ENCODE data around the gene MLX. TPM values are rescaled to one million over a fixed set of nuclear protein-coding genes. Genes with fewer than 3 reads are reported as not detected.

Gene MLX
- total and polyA plus RNA-seq, 10 of the 15 experiments (the other 5 are each of a cell fraction or from before 2014, with no cell fraction given), result 34.4 to 65.0 (median 44.4) TPM

DNA sequence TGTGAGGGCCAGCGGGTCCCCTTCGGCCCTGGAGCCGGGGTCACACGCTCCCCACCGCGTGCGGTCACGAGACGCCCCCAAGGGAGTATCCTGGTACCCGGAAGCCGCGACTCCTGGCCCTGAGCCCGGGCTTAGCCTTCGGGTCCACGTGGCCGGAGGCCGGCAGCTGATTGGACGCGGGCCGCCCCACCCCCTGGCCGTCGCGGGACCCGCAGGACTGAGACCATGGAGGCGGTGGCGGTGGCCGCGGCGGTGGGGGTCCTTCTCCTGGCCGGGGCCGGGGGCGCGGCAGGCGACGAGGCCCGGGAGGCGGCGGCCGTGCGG, 30.9 kb upstream of the MLX start, which contains the start of gene NAGLU (continued):
- TF ChIP-seq REST (IDR thresholded peaks at IDR 0.05; ENCODE audit: low read depth, low read length) (no peak), POLR2AphosphoS5 (IDR thresholded peaks at IDR 0.05; ENCODE audit: low read length) (peak; percentile 70), ZNF687 (IDR thresholded peaks at IDR 0.05) (no peak), POLR2A (IDR thresholded peaks at IDR 0.05; ENCODE audit: low read depth, low read length) (peak; percentile 73), ZNF622 (IDR thresholded peaks at IDR 0.05) (no peak), SMAD1 (IDR thresholded peaks at IDR 0.05; ENCODE audit: low read depth, partially characterized antibody) (peak; percentile 12), RBBP5 (conservative IDR thresholded peaks at IDR 0.05) (no peak), MXI1 (IDR thresholded peaks at IDR 0.05; ENCODE audit: low read depth, low read length) (no peak), IRF4 (IDR thresholded peaks at IDR 0.05; ENCODE audit: low read depth, low read length) (no peak), KDM1A (IDR thresholded peaks at IDR 0.05; ENCODE audit: borderline replicate concordance) (no peak), BCL11A (IDR thresholded peaks at IDR 0.05; ENCODE audit: low read depth, low read length) (0 out of 2 replicates have a peak, but pooled peaks have one; percentile 26), MYB (IDR thresholded peaks at IDR 0.05; ENCODE audit: borderline replicate concordance, low read depth, low read length) (no peak), MEF2A (IDR thresholded peaks at IDR 0.05; ENCODE audit: insufficient read depth, low read depth, low read length) (no peak), CREM (IDR thresholded peaks at IDR 0.05; ENCODE audit: low read depth) (peak; percentile 41; the same call in 1 of the 2 replicates), SP1 (IDR thresholded peaks at IDR 0.05; ENCODE audit: low read depth, low read length) (no peak), E4F1 (IDR thresholded peaks at IDR 0.05; ENCODE audit: borderline replicate concordance, partially characterized antibody) (peak; percentile 89), NR2C2 (IDR thresholded peaks at IDR 0.05; ENCODE audit: borderline replicate concordance, control insufficient read depth, insufficient read length, low read depth) (no peak), NFIC (IDR thresholded peaks at IDR 0.05; ENCODE audit: low read depth, low read length) (no peak), JUND (IDR thresholded peaks at IDR 0.05; ENCODE audit: low read depth, low read length) (no peak), BRCA1 (IDR thresholded peaks at IDR 0.05; ENCODE audit: low read depth, low read length) (no peak)
- TF ChIP-seq, protein P1, sequence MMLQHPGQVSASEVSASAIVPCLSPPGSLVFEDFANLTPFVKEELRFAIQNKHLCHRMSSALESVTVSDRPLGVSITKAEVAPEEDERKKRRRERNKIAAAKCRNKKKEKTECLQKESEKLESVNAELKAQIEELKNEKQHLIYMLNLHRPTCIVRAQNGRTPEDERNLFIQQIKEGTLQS (IDR thresholded peaks at IDR 0.05; ENCODE audit: borderline replicate concordance, extremely low read depth, low read depth, low read length), result peak; percentile 83; the same call in 1 of the 2 replicates
